SK-N-SH (cell line): ENCODE data around the gene C20orf204. TPM values are rescaled to one million over a fixed set of nuclear protein-coding genes. Genes with fewer than 3 reads are reported as not detected.
A peak's percentile ranks its signal among the peaks of the same experiment; 100 is the strongest.

Experiments used
- CTCF ChIA-PET: fragments of 300-600, 350-600 bp; formaldehyde crosslinking; extraction: SDS; loops from one replicate; lab custom pipeline; 2021; lab: Yijun Ruan, JAX
- POLR2A ChIA-PET: fragments of 350-600 bp; sonication (Branson Sonifier 250); formaldehyde crosslinking; extraction: SDS; loops from one replicate; lab custom pipeline; 2020; ENCODE audit warnings: antibody characterized with exemption, inconsistent platforms; lab: Yijun Ruan, JAX
- DNase-seq: peaks from one replicate; pipeline ENCODE4 v3.0.0; 2012
- H2AFZ ChIP-seq: fragments of 200-600 bp; sonication (generic); 2 replicates; pipeline ENCODE4 v1.8.1; 2016; ENCODE audit warnings: antibody characterized with exemption, mild to moderate bottlenecking, low read depth
- H3F3A ChIP-seq: fragments of 200-600 bp; sonication (generic); replicated peaks from 2 replicates; pipeline ENCODE3; 2016; ENCODE audit warnings: antibody characterized with exemption, mild to moderate bottlenecking; ENCODE audit not compliant: insufficient read depth
- H3K27ac ChIP-seq, 2 experiments: fragments of 200-500 bp in 1 of 2; fragments of 200-600 bp in 1 of 2; sonication (Bioruptor generic) in 1 of 2; sonication (generic), shearing (Covaris generic) in 1 of 2; 2 replicates each; pipeline versions ENCODE4 v1.5.1 to v1.6.1; 2014 to 2016; ENCODE audit warnings: low read depth in 2 of 2, inconsistent platforms in 1 of 2, low read length in 1 of 2, mild to moderate bottlenecking in 1 of 2, mixed read lengths in 1 of 2
- H3K27me3 ChIP-seq: fragments of 200-600 bp; sonication (generic), shearing (Covaris generic); 2 replicates; pipeline ENCODE4 v1.6.1; 2016; ENCODE audit warnings: mixed run types; ENCODE audit not compliant: insufficient read depth
- H3K36me3 ChIP-seq, 2 experiments: fragments of 200-500 bp in 1 of 2; fragments of 200-600 bp in 1 of 2; sonication (Bioruptor generic) in 1 of 2; sonication (generic) in 1 of 2; replicated peaks in 1 of 2; 2 replicates each; pipeline versions ENCODE3 to v1.5.1; 2014 to 2016; ENCODE audit warnings: low read length in 1 of 2, mild to moderate bottlenecking in 1 of 2; ENCODE audit not compliant: insufficient read depth in 2 of 2, control insufficient read depth in 1 of 2
- H3K4me1 ChIP-seq, 2 experiments: fragments of 200-500 bp in 1 of 2; fragments of 200-600 bp in 1 of 2; sonication (Bioruptor generic) in 1 of 2; sonication (generic), shearing (Covaris generic) in 1 of 2; 2 replicates each; pipeline versions ENCODE4 v1.5.1 to v1.6.1; 2014 to 2016; ENCODE audit warnings: low read depth in 1 of 2, low read length in 1 of 2, mixed run types in 1 of 2; ENCODE audit not compliant: insufficient read depth in 2 of 2, control insufficient read depth in 1 of 2
- H3K4me2 ChIP-seq: fragments of 200-600 bp; sonication (generic), shearing (Covaris generic); 2 replicates; pipeline ENCODE4 v1.6.1; 2017; ENCODE audit warnings: mixed run types
- H3K4me3 ChIP-seq, 2 experiments: fragments of 200-500 bp in 1 of 2; fragments of 200-600 bp in 1 of 2; sonication (Bioruptor generic) in 1 of 2; sonication (generic), shearing (Covaris generic) in 1 of 2; 2 replicates each; pipeline versions ENCODE4 v1.5.1 to v1.8.1; 2014 to 2016; ENCODE audit warnings: low read depth in 2 of 2, inconsistent platforms in 1 of 2, low read length in 1 of 2, mild to moderate bottlenecking in 1 of 2, mixed read lengths in 1 of 2, moderate library complexity in 1 of 2
- H3K79me2 ChIP-seq: fragments of 200-600 bp; sonication (generic); 2 replicates; pipeline ENCODE4 v1.8.1; 2017; ENCODE audit warnings: mild to moderate bottlenecking; ENCODE audit not compliant: insufficient read depth
- H3K9ac ChIP-seq: fragments of 200-600 bp; sonication (generic); 2 replicates; pipeline ENCODE4 v1.6.1; 2017; ENCODE audit warnings: mixed run types
- H3K9me2 ChIP-seq: fragments of 200-600 bp; sonication (generic); 2 replicates; pipeline ENCODE4 v1.6.1; 2017; ENCODE audit warnings: mixed run types
- H3K9me3 ChIP-seq: fragments of 200-600 bp; sonication (generic); 2 replicates; pipeline ENCODE4 v1.6.1; 2017; ENCODE audit warnings: mixed run types, mild to moderate bottlenecking, moderate library complexity
- H4K20me1 ChIP-seq: fragments of 200-600 bp; sonication (generic); 2 replicates; pipeline ENCODE4 v1.6.1; 2017; ENCODE audit warnings: mild to moderate bottlenecking, mixed run types; ENCODE audit not compliant: insufficient read depth
- CTCF ChIP-seq: fragments of 200-600 bp; sonication (generic); IDR thresholded peaks from 2 replicates; pipeline ENCODE4 v1.6.1; 2017; ENCODE audit warnings: antibody characterized with exemption, mild to moderate bottlenecking, moderate library complexity
- EP300 ChIP-seq, 2 experiments: IDR thresholded peaks; 2 replicates each; pipeline versions ENCODE4 v1.4.0 to v1.6.1; 2012; ENCODE audit warnings: borderline replicate concordance in 1 of 2, low read depth in 1 of 2, low read length in 1 of 2
- FOXJ3 ChIP-seq: sonication (generic); formaldehyde crosslinking; IDR thresholded peaks from 2 replicates; pipeline ENCODE4 v1.5.1; 2020; ENCODE audit warnings: mild to moderate bottlenecking, missing genetic modification reagents
- GATA2 ChIP-seq: sonication (generic); formaldehyde crosslinking; IDR thresholded peaks from 2 replicates; pipeline ENCODE4 v1.5.0; 2020; ENCODE audit warnings: mild to moderate bottlenecking, missing genetic modification reagents
- IRF3 ChIP-seq: fragments of 150-350 bp; IDR thresholded peaks from 2 replicates; pipeline ENCODE4 v1.6.1; 2016; ENCODE audit warnings: mild to moderate bottlenecking, low read depth, low read length
- JUND ChIP-seq: IDR thresholded peaks from 2 replicates; pipeline ENCODE4 v1.4.0; 2012
- MXI1 ChIP-seq: IDR thresholded peaks from 2 replicates; pipeline ENCODE4 v1.6.1; 2012; ENCODE audit warnings: mild to moderate bottlenecking, low read depth, low read length, improper control_type of control experiment
- NFIC ChIP-seq: IDR thresholded peaks from 2 replicates; pipeline ENCODE4 v1.4.0; 2012; ENCODE audit warnings: borderline replicate concordance
- POLR2AphosphoS5 ChIP-seq: IDR thresholded peaks from 2 replicates; pipeline ENCODE4 v1.6.1; 2012; ENCODE audit warnings: low read depth, low read length
- RCOR1 ChIP-seq: fragments of 150-350 bp; IDR thresholded peaks from 2 replicates; pipeline ENCODE4 v1.6.1; 2017; ENCODE audit warnings: antibody characterized with exemption, low read length
- RXRA ChIP-seq: IDR thresholded peaks from 2 replicates; pipeline ENCODE4 v1.4.0; 2012; ENCODE audit warnings: low read depth, mild to moderate bottlenecking, borderline replicate concordance
- TEAD4 ChIP-seq: IDR thresholded peaks from 2 replicates; pipeline ENCODE4 v1.4.0; 2012; ENCODE audit warnings: mild to moderate bottlenecking, borderline replicate concordance; ENCODE audit not compliant: insufficient read depth
- USF2 ChIP-seq: fragments of 150-350 bp; IDR thresholded peaks from 2 replicates; pipeline ENCODE4 v1.6.1; 2017; ENCODE audit warnings: antibody characterized with exemption, low read length, low read depth, borderline replicate concordance
- YY1 ChIP-seq: IDR thresholded peaks from 2 replicates; pipeline ENCODE4 v1.4.0; 2012; ENCODE audit warnings: low read depth, mild to moderate bottlenecking
- WGBS: methylation state at CpG from one replicate; pipeline ENCODE4 v1.1.6; 2017; ENCODE audit warnings: low lambda C conversion rate; 5-methylcytosine and 5-hydroxymethylcytosine counted together
- polyA plus RNA-seq, 3 experiments: library from polyadenylated mRNA; depleted of rRNA; stranded (reverse); fragments of >200 nt; gene quantifications; 2 replicates each; pipeline ENCODE4 v1.2.3, GENCODE V29; 2012

C20orf204 gene
- polyA plus RNA-seq, 1 of the 3 experiments (the other 2 are of a cell fraction): 0.21 TPM

- TF ChIP-seq FOXJ3 (CRISPR knock-in tag): no peak
- TF ChIP-seq JUND: no peak
- TF ChIP-seq RXRA: no peak
- TF ChIP-seq TEAD4: no peak
- no peak for TF ChIP-seq POLR2AphosphoS5
- no peak for TF ChIP-seq USF2
- TF ChIP-seq RCOR1: no peak
- TF ChIP-seq CTCF: no peak
- TF ChIP-seq IRF3: no peak
- TF ChIP-seq NFIC: no peak
- no peak for TF ChIP-seq EP300 (IDR thresholded peaks at IDR 0.05; ENCODE audit: borderline replicate concordance in 1 of 2, low read depth in 1 of 2, low read length in 1 of 2)
- TF ChIP-seq MXI1: no peak; the same call in 1 of the 2 replicates
- TF ChIP-seq YY1: no peak
- no peak for TF ChIP-seq GATA2 (CRISPR knock-in tag)
- POLR2A ChIA-PET: interaction anchor here (1.0 to 1.2 kb wide), 2 partner anchors 36 to 172 kb away, joined by 4 to 6 read pairs; partner anchors contain the start of gene PCMTD2
- Histone ChIP-seq H4K20me1 (no peaks in the 10 kb centered on the region), H3F3A (peaks cover 13% of the 10 kb centered on the region), H3K4me2 (peak within 1 kb of the TSS; percentile 85), H2AFZ (no peak within 1 kb of the TSS), H3K9ac (no peak within 1 kb of the TSS), H3K9me3 (no peaks in the 10 kb centered on the region), H3K4me1 (peaks cover 2 to 26% of the 10 kb centered on the region in 2 experiments; a peak in 2 of 4 replicates), H3K9me2 (no peaks in the 10 kb centered on the region), H3K4me3 (peak within 1 kb of the TSS; percentile 47 to 53), H3K36me3 (no peaks in the 10 kb centered on the region), H3K27me3 (no peaks in the 10 kb centered on the region; the same call in 1 of the 2 replicates), H3K79me2 (no peaks in the 10 kb centered on the region), H3K27ac (no peak within 1 kb of the TSS)
- 25% methylated on average over 13 of the region's 86 CpGs for WGBS
- CTCF ChIA-PET: interaction anchor here (0.6 to 12.9 kb wide), 23 partner anchors 8 to 615 kb away, joined by 3 to 252 read pairs (median 4); partner anchors contain the start of genes C20orf204, NPBWR2, PCMTD2 and TCEA2
- DNase-seq: peak; percentile 74
Measured at GRCh38 chr20:64083804-64084684, 48.1 kb downstream of the C20orf204 start, which contains the start of gene LKAAEAR1. Gene LKAAEAR1 (minus strand): TSS chr20:64084398. CDS start chr20:64084219, 179 bp downstream.
